Neural cell (in vitro differentiated cells): ENCODE measurements around the gene SLC25A42. TPM values are rescaled to one million over a fixed set of nuclear protein-coding genes. Genes with fewer than 3 reads are reported as not detected.
"Not testable (repeated sequence)": the region's sequence is repeated elsewhere in the genome, so short reads cannot be mapped to it uniquely, and the experiment has no call there.

ENCODE experiments used
- H2AFZ ChIP-seq: fragments of 200-600, 300-800 bp; sonication (generic), shearing (Covaris generic); 2 replicates; pipeline ENCODE4 v1.6.0; 2014; ENCODE audit warnings: low read depth, mild to moderate bottlenecking, antibody characterized with exemption, low read length, moderate library complexity
- H3F3A ChIP-seq: fragments of 200-600 bp; shearing (Covaris generic); 2 replicates; pipeline ENCODE4 v1.6.1; 2016; ENCODE audit warnings: mild to moderate bottlenecking, moderate library complexity, mixed read lengths, antibody characterized with exemption, low read length; ENCODE audit not compliant: insufficient read depth, poor library complexity, severe bottlenecking
- H3K27ac ChIP-seq: fragments of 200-600, 300-800 bp; sonication (generic), shearing (Covaris generic); 2 replicates; pipeline ENCODE4 v1.5.1; 2014; ENCODE audit warnings: mild to moderate bottlenecking, low read length, moderate library complexity
- H3K27me3 ChIP-seq: fragments of 300-800, 200-600 bp; sonication (generic), shearing (Covaris generic); 2 replicates; pipeline ENCODE4 v1.6.0; 2014; ENCODE audit warnings: mild to moderate bottlenecking, low read depth, low read length, moderate library complexity; ENCODE audit not compliant: insufficient read depth
- H3K36me3 ChIP-seq: fragments of 300-800, 200-600 bp; sonication (generic), shearing (Covaris generic); 2 replicates; pipeline ENCODE4 v1.5.1; 2014; ENCODE audit warnings: mild to moderate bottlenecking, antibody characterized with exemption, low read length, moderate library complexity; ENCODE audit not compliant: insufficient read depth
- H3K4me2 ChIP-seq: fragments of 300-800, 200-600 bp; sonication (generic), shearing (Covaris generic); 2 replicates; pipeline ENCODE4 v1.6.0; 2014; ENCODE audit warnings: mild to moderate bottlenecking, low read length
- H3K4me3 ChIP-seq: fragments of 300-800, 200-600 bp; sonication (generic), shearing (Covaris generic); 2 replicates; pipeline ENCODE4 v1.5.1; 2014; ENCODE audit warnings: mild to moderate bottlenecking, low read length, moderate library complexity
- H3K79me2 ChIP-seq: fragments of 200-600 bp; shearing (Covaris generic); replicated peaks from 2 replicates; pipeline ENCODE4 v1.6.0; 2014; ENCODE audit warnings: mild to moderate bottlenecking, low read length, moderate library complexity; ENCODE audit not compliant: insufficient read depth
- H3K9ac ChIP-seq: fragments of 300-800, 200-600 bp; sonication (generic), shearing (Covaris generic); 2 replicates; pipeline ENCODE4 v1.6.1; 2016; ENCODE audit warnings: mild to moderate bottlenecking, low read length, mixed read lengths
- H3K9me2 ChIP-seq: fragments of 200-600 bp; shearing (Covaris generic); 2 replicates; pipeline ENCODE4 v1.6.1; 2016; ENCODE audit warnings: mild to moderate bottlenecking, low read length, mixed read lengths; ENCODE audit not compliant: insufficient read depth
- H3K9me3 ChIP-seq: fragments of 200-600, 300-800 bp; sonication (generic), shearing (Covaris generic); 2 replicates; pipeline ENCODE4 v1.6.1; 2016; ENCODE audit warnings: mild to moderate bottlenecking, mixed run types, low read length, moderate library complexity, mixed read lengths
- H4K20me1 ChIP-seq: fragments of 200-600 bp; shearing (Covaris generic); 2 replicates; pipeline ENCODE4 v1.6.1; 2016; ENCODE audit warnings: mild to moderate bottlenecking, mixed run types; ENCODE audit not compliant: insufficient read depth
- EP300 ChIP-seq: fragments of 450-650 bp; conservative IDR thresholded peaks from 2 replicates; pipeline ENCODE4 v1.6.1; 2014; ENCODE audit warnings: antibody characterized with exemption, mild to moderate bottlenecking, moderate library complexity; ENCODE audit not compliant: poor library complexity, severe bottlenecking
- EZH2 ChIP-seq: fragments of 200-600, 300-800 bp; shearing (Covaris generic), sonication (generic); IDR thresholded peaks from 2 replicates; pipeline ENCODE4 v1.6.1; 2014; ENCODE audit warnings: antibody characterized with exemption, low read length, borderline replicate concordance, mild to moderate bottlenecking; ENCODE audit not compliant: insufficient read depth, poor library complexity, severe bottlenecking
- MXI1 ChIP-seq: fragments of 450-650 bp; conservative IDR thresholded peaks from 2 replicates; pipeline ENCODE4 v1.6.1; 2014; ENCODE audit warnings: antibody characterized with exemption, mild to moderate bottlenecking; ENCODE audit not compliant: poor library complexity, severe bottlenecking
- POLR2AphosphoS5 ChIP-seq: IDR thresholded peaks from 2 replicates; pipeline ENCODE4 v1.6.1; 2012
- RAD21 ChIP-seq: fragments of 450-650 bp; conservative IDR thresholded peaks from 2 replicates; pipeline ENCODE4 v1.6.1; 2014; ENCODE audit warnings: antibody characterized with exemption, mild to moderate bottlenecking, moderate library complexity
- SMC3 ChIP-seq: fragments of 450-650 bp; conservative IDR thresholded peaks from 2 replicates; pipeline ENCODE4 v1.6.1; 2014; ENCODE audit warnings: antibody characterized with exemption, mild to moderate bottlenecking, moderate library complexity; ENCODE audit not compliant: poor library complexity
- TAF1 ChIP-seq: IDR thresholded peaks from 2 replicates; pipeline ENCODE4 v1.6.1; 2012; ENCODE audit warnings: low read depth
- polyA plus RNA-seq: library from polyadenylated mRNA; depleted of rRNA; stranded (reverse); fragments of >200 nt; gene quantifications from 2 replicates; pipeline ENCODE4 v1.2.3, GENCODE V29; 2014
- TF ChIP-seq, protein P1 (sequence below): IDR thresholded peaks from 2 replicates; pipeline ENCODE4 v1.6.1; 2012; ENCODE audit warnings: borderline replicate concordance
- TF ChIP-seq, protein P2 (sequence below): fragments of 450-650 bp; IDR thresholded peaks from 2 replicates; pipeline ENCODE4 v1.5.1; 2014; ENCODE audit warnings: antibody characterized with exemption, mild to moderate bottlenecking, moderate library complexity; ENCODE audit not compliant: poor library complexity, severe bottlenecking

Gene SLC25A42
- polyA plus RNA-seq, 1 donor from 2014 or later, result 22.7 TPM

DNA sequence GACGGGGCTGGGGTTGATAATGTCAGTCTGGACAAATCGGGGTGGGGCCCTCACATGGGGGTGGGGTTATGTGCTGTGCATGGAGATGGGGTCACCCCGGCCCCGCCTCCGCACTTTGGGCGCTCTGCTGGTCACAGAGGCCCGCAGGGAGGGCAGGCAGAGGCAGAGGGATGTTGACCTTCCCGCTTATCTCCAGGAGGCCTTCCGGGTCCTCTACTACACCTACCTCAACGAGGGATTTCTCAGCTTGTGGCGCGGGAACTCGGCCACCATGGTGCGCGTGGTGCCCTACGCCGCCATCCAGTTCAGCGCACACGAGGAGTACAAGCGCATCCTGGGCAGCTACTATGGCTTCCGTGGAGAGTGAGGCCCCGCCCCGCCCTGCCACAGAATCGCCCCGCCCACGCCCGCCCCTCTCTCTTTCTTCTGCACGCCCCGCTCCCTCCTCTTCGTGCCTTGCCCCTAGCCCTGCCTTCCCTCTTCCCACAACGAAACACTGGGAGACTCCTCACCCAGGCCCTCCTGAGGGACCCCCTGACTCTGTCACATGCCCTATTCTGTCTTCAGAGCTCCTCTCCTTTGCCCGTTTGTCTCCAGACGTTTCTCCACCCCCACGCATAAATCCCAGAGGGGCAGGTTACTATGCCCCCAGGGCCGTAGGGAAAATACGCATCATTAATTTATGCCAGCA is 41.7 kb downstream of the SLC25A42 start:
- H3K9ac ChIP-seq, result no peak overlapping the region
- H3K27me3 ChIP-seq, result no peaks in the 10 kb centered on the region
- H3K79me2 ChIP-seq, result no peaks in the 10 kb centered on the region
- no peaks in the 10 kb centered on the region for H3F3A ChIP-seq
- no peaks in the 10 kb centered on the region for H3K36me3 ChIP-seq
- no peak for TF ChIP-seq EZH2
- no peak for TF ChIP-seq MXI1
- no peak for TF ChIP-seq RAD21
- no peak for TF ChIP-seq TAF1
- TF ChIP-seq, protein P1, sequence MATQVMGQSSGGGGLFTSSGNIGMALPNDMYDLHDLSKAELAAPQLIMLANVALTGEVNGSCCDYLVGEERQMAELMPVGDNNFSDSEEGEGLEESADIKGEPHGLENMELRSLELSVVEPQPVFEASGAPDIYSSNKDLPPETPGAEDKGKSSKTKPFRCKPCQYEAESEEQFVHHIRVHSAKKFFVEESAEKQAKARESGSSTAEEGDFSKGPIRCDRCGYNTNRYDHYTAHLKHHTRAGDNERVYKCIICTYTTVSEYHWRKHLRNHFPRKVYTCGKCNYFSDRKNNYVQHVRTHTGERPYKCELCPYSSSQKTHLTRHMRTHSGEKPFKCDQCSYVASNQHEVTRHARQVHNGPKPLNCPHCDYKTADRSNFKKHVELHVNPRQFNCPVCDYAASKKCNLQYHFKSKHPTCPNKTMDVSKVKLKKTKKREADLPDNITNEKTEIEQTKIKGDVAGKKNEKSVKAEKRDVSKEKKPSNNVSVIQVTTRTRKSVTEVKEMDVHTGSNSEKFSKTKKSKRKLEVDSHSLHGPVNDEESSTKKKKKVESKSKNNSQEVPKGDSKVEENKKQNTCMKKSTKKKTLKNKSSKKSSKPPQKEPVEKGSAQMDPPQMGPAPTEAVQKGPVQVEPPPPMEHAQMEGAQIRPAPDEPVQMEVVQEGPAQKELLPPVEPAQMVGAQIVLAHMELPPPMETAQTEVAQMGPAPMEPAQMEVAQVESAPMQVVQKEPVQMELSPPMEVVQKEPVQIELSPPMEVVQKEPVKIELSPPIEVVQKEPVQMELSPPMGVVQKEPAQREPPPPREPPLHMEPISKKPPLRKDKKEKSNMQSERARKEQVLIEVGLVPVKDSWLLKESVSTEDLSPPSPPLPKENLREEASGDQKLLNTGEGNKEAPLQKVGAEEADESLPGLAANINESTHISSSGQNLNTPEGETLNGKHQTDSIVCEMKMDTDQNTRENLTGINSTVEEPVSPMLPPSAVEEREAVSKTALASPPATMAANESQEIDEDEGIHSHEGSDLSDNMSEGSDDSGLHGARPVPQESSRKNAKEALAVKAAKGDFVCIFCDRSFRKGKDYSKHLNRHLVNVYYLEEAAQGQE, result no peak
- no peak for TF ChIP-seq SMC3
- TF ChIP-seq, protein P2, sequence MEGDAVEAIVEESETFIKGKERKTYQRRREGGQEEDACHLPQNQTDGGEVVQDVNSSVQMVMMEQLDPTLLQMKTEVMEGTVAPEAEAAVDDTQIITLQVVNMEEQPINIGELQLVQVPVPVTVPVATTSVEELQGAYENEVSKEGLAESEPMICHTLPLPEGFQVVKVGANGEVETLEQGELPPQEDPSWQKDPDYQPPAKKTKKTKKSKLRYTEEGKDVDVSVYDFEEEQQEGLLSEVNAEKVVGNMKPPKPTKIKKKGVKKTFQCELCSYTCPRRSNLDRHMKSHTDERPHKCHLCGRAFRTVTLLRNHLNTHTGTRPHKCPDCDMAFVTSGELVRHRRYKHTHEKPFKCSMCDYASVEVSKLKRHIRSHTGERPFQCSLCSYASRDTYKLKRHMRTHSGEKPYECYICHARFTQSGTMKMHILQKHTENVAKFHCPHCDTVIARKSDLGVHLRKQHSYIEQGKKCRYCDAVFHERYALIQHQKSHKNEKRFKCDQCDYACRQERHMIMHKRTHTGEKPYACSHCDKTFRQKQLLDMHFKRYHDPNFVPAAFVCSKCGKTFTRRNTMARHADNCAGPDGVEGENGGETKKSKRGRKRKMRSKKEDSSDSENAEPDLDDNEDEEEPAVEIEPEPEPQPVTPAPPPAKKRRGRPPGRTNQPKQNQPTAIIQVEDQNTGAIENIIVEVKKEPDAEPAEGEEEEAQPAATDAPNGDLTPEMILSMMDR, result no peak
- no peak for TF ChIP-seq POLR2AphosphoS5
- TF ChIP-seq EP300, result no peak
- no peaks in the 10 kb centered on the region for H3K9me3 ChIP-seq
- H2AFZ ChIP-seq, result no peak overlapping the region
- H3K27ac ChIP-seq, result no peak overlapping the region
- no peak overlapping the region for H3K4me2 ChIP-seq
- H3K4me3 ChIP-seq, result no peak overlapping the region
- no peaks in the 10 kb centered on the region for H3K9me2 ChIP-seq
- H4K20me1 ChIP-seq, result no peaks in the 10 kb centered on the region

DNA sequence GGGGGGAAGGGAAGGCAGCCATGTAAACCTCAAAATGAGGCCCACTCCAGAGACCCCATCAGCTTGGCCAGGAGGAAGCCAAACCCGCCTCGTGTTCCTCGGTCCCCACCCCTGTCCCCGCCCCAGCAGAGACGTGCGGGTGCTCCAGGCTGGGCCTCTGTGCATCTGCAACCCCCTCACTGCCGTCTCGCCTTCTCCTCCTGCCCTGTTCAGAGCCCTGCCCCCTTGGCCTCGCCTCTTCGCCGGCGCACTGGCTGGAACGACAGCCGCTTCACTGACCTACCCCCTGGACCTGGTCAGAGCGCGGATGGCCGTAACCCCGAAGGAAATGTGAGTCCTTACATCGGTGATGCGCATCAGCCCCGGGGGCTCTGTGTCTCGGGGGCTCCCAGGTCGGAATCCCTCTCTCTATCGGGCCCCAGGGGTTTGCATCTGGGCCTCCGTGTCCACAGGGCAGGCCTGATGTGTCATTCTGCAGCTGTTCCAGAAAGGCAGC is 42.3 kb downstream of the SLC25A42 start:
- Histone ChIP-seq H3K79me2 (no peaks in the 10 kb centered on the region), H2AFZ (no peak overlapping the region), H3K9me3 (no peaks in the 10 kb centered on the region), H4K20me1 (no peaks in the 10 kb centered on the region), H3K36me3 (no peaks in the 10 kb centered on the region), H3F3A (no peaks in the 10 kb centered on the region), H3K27ac (no peak overlapping the region), H3K4me2 (no peak overlapping the region), H3K9me2 (no peaks in the 10 kb centered on the region), H3K4me3 (no peak overlapping the region), H3K9ac (no peak overlapping the region), H3K27me3 (no peaks in the 10 kb centered on the region)
- TF ChIP-seq MXI1 (no peak), RAD21 (no peak), EP300 (no peak), EZH2 (no peak), POLR2AphosphoS5 (no peak), SMC3 (no peak), TAF1 (no peak)
- TF ChIP-seq, protein P2, result no peak
- TF ChIP-seq, protein P1, result no peak

- H3K9me2 ChIP-seq, H3K36me3 ChIP-seq, H3K79me2 ChIP-seq, H3K4me2 ChIP-seq, H2AFZ ChIP-seq, H3K27ac ChIP-seq, H3F3A ChIP-seq, H3K9ac ChIP-seq, H3K4me3 ChIP-seq, H3K27me3 ChIP-seq, H3K9me3 ChIP-seq, H4K20me1 ChIP-seq: not testable (repeated sequence)
These were observed 43.1 kb downstream of the SLC25A42 start for GRCh38 chr19:19106938-19107337.
